Cardiac muscle cell (in vitro differentiated cells and primary cell): ENCODE results near the gene DLG2. TPM values are rescaled to one million over a fixed set of nuclear protein-coding genes. Genes with fewer than 3 reads are reported as not detected.
A peak's percentile ranks its signal among the peaks of the same experiment; 100 is the strongest.

Source experiments
- DNase-seq, 2 donors: peaks; one replicate each; pipeline versions ENCODE4 v3.0.0 to v3.0.0-alpha.2; 2010 to 2017; ENCODE audit warnings: low read depth in 1 of 2, low spot score in 1 of 2
- H3K27ac ChIP-seq: fragments of 200-600 bp; sonication (generic); 2 replicates; pipeline ENCODE4 v1.5.1; 2016
- H3K27me3 ChIP-seq: fragments of 200-600 bp; sonication (generic); 2 replicates; pipeline ENCODE4 v1.6.0; 2016; ENCODE audit warnings: control low read depth
- H3K36me3 ChIP-seq: fragments of 200-600 bp; sonication (generic); 2 replicates; pipeline ENCODE4 v1.5.1; 2016; ENCODE audit warnings: control low read depth
- H3K4me1 ChIP-seq: fragments of 200-600 bp; sonication (generic); 2 replicates; pipeline ENCODE4 v1.8.1; 2017; ENCODE audit warnings: low read depth, mild to moderate bottlenecking, mixed run types
- H3K4me3 ChIP-seq: fragments of 200-600 bp; sonication (generic); 2 replicates; pipeline ENCODE4 v1.5.1; 2016; ENCODE audit warnings: mild to moderate bottlenecking
- H3K9me3 ChIP-seq: fragments of 200-600 bp; sonication (generic); 2 replicates; pipeline ENCODE4 v1.5.1; 2017; ENCODE audit warnings: low read depth, mild to moderate bottlenecking, control low read depth
- polyA plus RNA-seq: library from polyadenylated mRNA; unstranded; fragments of >200 nt; fragmentation: Nextera tagmentation; extraction: Ambion mirVana; gene quantifications from 2 replicates; pipeline ENCODE4 v1.2.1, GENCODE V29; 2016
- total RNA-seq: library from RNA; depleted of rRNA; stranded (reverse); fragments of >200 nt; gene quantifications from 2 replicates; pipeline ENCODE4 v1.2.3, GENCODE V29; 2016
- TF ChIP-seq, protein P1 (sequence below): IDR thresholded peaks from 2 replicates; pipeline ENCODE4 v1.5.1; 2012; ENCODE audit warnings: low read depth, mild to moderate bottlenecking, low read length

Gene DLG2
- total and polyA plus RNA-seq, 2 experiments from 2014 or later, result 3.5 to 15.9 TPM

DNA sequence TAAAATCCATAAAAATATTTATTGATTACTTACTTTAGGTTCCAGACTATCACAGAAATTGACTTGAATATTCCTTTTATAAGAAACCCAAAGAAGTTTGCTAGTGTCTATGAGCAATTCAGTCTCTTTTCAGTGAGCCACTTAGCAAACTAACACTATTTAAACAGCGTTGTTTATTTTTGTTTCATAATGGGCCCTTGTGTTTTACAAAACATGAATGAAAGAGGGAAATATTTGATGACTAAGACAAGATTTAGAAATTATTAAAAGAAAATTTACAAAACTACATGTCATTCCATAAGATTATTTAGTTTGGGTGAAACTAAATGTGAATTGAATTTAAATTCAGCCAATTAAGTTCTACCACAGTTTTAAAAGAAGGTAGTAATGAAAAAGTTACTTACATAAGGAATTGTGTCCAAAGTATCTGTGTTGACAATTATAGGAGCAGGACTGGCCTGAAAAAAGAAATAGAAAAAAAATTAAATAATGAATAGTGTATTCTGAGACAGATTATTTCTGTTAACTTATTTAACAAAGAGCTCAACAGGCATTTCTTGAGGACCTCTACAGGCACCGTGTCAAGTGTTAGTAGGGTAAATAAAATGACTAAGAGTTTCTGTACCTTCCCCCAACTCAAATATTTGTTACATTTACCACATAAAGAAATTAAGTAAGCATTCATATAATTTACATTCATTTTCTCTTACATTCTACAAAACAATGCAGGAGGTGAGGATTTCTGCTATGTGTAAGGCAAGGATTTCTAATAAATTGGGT, 1376.1 kb downstream of the DLG2 start:
- Histone ChIP-seq H3K9me3 (no peaks in the 10 kb centered on the region), H3K27me3 (no peaks in the 10 kb centered on the region), H3K4me3 (no peak overlapping the region), H3K27ac (no peak overlapping the region), H3K36me3 (no peaks in the 10 kb centered on the region), H3K4me1 (no peaks in the 10 kb centered on the region)
- DNase-seq, result no peak
- TF ChIP-seq, protein P1, sequence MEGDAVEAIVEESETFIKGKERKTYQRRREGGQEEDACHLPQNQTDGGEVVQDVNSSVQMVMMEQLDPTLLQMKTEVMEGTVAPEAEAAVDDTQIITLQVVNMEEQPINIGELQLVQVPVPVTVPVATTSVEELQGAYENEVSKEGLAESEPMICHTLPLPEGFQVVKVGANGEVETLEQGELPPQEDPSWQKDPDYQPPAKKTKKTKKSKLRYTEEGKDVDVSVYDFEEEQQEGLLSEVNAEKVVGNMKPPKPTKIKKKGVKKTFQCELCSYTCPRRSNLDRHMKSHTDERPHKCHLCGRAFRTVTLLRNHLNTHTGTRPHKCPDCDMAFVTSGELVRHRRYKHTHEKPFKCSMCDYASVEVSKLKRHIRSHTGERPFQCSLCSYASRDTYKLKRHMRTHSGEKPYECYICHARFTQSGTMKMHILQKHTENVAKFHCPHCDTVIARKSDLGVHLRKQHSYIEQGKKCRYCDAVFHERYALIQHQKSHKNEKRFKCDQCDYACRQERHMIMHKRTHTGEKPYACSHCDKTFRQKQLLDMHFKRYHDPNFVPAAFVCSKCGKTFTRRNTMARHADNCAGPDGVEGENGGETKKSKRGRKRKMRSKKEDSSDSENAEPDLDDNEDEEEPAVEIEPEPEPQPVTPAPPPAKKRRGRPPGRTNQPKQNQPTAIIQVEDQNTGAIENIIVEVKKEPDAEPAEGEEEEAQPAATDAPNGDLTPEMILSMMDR, result no peak

DNA sequence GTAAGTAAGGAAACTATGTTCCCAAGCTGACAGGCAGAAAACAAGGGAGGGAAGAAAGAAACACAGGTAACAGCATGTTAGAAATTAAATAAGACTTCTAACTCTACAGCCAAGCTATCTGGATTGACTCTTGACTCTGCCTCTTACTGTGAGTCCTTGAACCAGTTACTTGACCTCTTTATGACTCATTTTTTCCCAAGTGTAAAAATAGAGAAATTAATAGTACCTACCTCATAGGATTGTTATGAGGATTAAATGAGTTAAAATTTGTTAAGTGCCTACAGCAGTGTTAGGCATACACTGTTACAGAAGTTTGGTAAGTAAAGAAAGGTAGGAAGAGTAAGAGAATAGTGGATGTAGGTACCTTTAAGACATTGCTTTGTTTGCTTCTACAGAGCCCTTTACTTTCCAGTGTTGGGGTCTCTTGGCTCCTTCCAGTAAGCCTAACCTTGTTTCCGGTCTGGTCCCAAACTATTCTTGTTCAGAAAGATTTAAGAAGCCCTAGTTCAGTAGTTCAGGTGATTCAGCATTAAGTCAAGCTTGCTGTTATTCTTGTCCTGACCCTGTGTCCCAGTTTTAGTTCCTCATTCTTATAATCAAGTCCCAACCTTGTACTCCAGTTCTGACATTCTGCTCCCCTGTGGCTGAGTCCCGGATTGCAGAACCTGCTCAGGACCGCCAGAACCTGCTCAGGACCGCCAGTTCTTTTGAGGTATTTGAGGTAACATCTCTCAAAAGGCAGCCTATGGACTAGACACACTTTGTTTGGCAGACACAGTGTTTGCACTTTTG, 1377.6 kb downstream of the DLG2 start:
- H3K36me3 ChIP-seq, result no peaks in the 10 kb centered on the region
- DNase-seq, result no peak
- H3K4me3 ChIP-seq, result no peak overlapping the region
- TF ChIP-seq, protein P1, result no peak
- no peak overlapping the region for H3K27ac ChIP-seq
- H3K4me1 ChIP-seq, result no peaks in the 10 kb centered on the region
- H3K27me3 ChIP-seq, result no peaks in the 10 kb centered on the region
- H3K9me3 ChIP-seq, result no peaks in the 10 kb centered on the region

DNA sequence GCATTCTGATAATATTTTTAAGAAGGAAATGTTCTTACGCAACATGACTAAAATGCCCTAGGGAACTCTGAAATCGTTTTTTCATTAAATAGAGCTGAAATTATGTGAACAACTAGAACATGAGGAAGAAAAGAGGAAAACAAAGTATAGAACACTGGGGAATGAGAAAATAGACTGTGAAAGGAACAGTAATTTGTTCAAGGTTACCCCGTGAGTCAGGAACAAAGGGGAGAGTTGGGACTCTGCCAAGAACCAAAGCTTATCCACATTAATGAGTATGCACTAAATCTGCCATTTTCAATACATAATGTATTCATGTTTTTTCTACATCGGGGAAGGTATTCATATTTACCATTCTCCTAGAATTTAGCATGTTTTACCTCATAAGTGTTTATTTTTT, 1379.2 kb downstream of the DLG2 start:
- no peaks in the 10 kb centered on the region for H3K36me3 ChIP-seq
- H3K4me1 ChIP-seq, result no peaks in the 10 kb centered on the region
- no peak overlapping the region for H3K27ac ChIP-seq
- peak in 1 of 2 donors; percentile 0 for DNase-seq
- no peaks in the 10 kb centered on the region for H3K27me3 ChIP-seq
- TF ChIP-seq, protein P1, result no peak
- H3K4me3 ChIP-seq, result no peak overlapping the region
- no peaks in the 10 kb centered on the region for H3K9me3 ChIP-seq

DNA sequence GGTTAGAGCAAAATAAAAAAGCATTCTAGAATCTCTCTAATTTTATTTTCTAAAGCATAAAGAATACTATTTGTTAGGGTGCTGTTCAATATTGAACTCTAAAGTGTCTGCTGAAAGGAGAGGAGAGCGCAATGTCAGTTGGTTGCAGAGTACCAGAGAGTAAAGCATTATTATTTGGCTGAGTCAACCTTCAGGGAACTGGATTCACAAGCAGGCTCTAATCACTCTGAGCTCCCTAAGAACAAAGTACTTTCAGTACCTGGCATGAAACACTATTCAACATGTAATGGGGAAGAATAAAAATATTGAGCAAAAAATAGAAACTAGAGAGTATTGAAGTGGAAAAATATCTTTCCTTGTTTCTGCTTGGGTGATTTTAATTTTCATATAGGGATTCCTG, 1380.0 kb downstream of the DLG2 start:
- TF ChIP-seq, protein P1, result no peak
- Histone ChIP-seq H3K36me3 (no peaks in the 10 kb centered on the region), H3K27ac (no peak overlapping the region), H3K4me3 (no peak overlapping the region), H3K27me3 (no peaks in the 10 kb centered on the region), H3K4me1 (no peaks in the 10 kb centered on the region), H3K9me3 (no peaks in the 10 kb centered on the region)
- no peak for DNase-seq

DNA sequence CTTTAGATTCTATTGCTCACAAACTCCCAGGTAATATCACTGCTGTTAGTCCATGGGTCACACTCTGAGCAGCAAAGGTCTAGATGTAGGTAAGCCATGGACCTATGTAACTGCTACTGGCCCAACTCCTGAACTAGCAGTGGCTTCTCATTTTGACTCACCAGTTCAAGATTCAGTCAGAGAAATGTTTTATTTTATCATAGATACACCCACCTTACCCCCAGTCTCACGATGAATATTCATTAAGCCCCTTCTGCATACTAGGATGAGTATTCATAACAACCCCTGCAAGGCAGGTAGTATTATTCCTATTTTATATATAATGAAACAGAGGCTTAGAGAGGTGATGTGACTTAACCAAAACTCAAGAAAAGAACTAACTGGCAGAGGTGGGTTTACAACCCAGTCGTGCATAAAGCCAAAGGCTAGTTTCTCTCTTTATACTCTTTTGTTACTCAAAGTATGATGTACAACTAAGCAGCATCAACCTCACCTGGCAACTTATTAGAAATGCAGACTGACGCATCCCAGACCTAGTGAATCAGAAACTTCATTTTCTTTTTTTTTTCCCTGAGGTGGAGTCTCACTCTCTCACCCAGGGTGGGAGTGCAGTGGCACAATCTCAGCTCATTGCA, 1383.4 kb downstream of the DLG2 start:
- no peaks in the 10 kb centered on the region for H3K27me3 ChIP-seq
- no peaks in the 10 kb centered on the region for H3K36me3 ChIP-seq
- H3K27ac ChIP-seq, result no peak overlapping the region
- no peak overlapping the region for H3K4me3 ChIP-seq
- DNase-seq, result no peak
- H3K4me1 ChIP-seq, result no peaks in the 10 kb centered on the region
- H3K9me3 ChIP-seq, result no peaks in the 10 kb centered on the region
- TF ChIP-seq, protein P1, result no peak
